GM12892 (cell line): Measurements from ENCODE around the gene NAXE.

Experiments
- POLR2A ChIP-seq: IDR thresholded peaks from 2 replicates; pipeline ENCODE4 v1.6.1; 2011; ENCODE audit warnings: low read depth, low read length, control low read depth
- POLR2AphosphoS5 ChIP-seq: IDR thresholded peaks from 2 replicates; pipeline ENCODE4 v1.6.1; 2011; ENCODE audit warnings: low read depth, low read length, control low read depth

DNA sequence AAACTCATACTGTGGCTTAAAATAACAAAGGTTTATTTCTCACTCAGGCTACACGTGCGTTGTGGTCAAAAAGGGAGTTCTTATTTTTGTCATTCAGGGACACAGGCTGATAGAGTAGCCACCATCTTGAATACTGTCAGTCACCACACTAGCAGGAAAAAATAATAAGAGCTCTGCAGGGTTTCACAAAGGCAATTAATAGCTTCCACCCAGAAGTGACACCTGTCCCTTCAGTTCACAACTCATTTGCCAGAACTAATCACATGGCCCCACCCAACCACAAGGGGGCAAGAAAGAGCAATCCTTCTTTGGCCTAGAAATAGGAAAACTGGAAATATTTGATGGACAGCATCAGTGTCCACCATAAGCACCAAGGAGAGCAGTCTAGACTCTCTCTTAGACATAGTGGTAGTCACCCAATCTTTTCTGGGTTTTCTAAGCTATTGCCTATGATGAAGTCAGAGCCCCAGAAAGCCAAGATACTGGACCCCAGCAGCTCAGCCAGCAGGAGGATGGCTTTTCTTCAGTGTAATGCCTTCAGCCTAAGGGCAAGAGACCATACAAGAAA lies 35.8 kb downstream of the NAXE start:
- TF ChIP-seq POLR2A (no peak), POLR2AphosphoS5 (no peak)
